NCI-H187 treated with DMSO at 0.1 percent for 48 hours (cell line): ENCODE results near the gene RGSL1.

Experiments
- DNase-seq: peaks from one replicate; lab custom pipeline; 2025; lab: John Stamatoyannopoulos, UW

RGSL1 gene

GRCh38 chr1:182549346-182549745 lies 99.4 kb downstream of the RGSL1 start:
- no peak for DNase-seq

GRCh38 chr1:182549811-182550210 lies 99.9 kb downstream of the RGSL1 start:
- DNase-seq: no peak

GRCh38 chr1:182552527-182552926 lies 102.6 kb downstream of the RGSL1 start:
- no peak for DNase-seq

- no peak for DNase-seq
Observed at GRCh38 chr1:182555493-182555892, 105.5 kb downstream of the RGSL1 start.

GRCh38 chr1:182556279-182556678 lies 106.3 kb downstream of the RGSL1 start:
- DNase-seq: no peak

GRCh38 chr1:182560392-182560984 lies 110.5 kb downstream of the RGSL1 start:
- no peak for DNase-seq

- no peak for DNase-seq
Observed at GRCh38 chr1:182561456-182561855, 111.5 kb downstream of the RGSL1 start.

- DNase-seq: no peak
Observed at GRCh38 chr1:182563095-182563494, 113.1 kb downstream of the RGSL1 start.

GRCh38 chr1:182564406-182565004 lies 114.6 kb downstream of the RGSL1 start:
- DNase-seq: no peak

GRCh38 chr1:182565537-182565936 lies 115.6 kb downstream of the RGSL1 start:
- DNase-seq: no peak

- no peak for DNase-seq
Observed at GRCh38 chr1:182567629-182568028, 117.7 kb downstream of the RGSL1 start.

GRCh38 chr1:182568647-182569284 lies 118.8 kb downstream of the RGSL1 start:
- DNase-seq: no peak

GRCh38 chr1:182569939-182570610 lies 120.1 kb downstream of the RGSL1 start:
- no peak for DNase-seq

- no peak for DNase-seq
Observed at GRCh38 chr1:182570611-182570970, 120.6 kb downstream of the RGSL1 start.

GRCh38 chr1:182574156-182574555 lies 124.2 kb downstream of the RGSL1 start:
- no peak for DNase-seq

- DNase-seq: no peak
Observed at GRCh38 chr1:182575540-182576149, 125.7 kb downstream of the RGSL1 start.

- no peak for DNase-seq
Observed at GRCh38 chr1:182580736-182581135, 130.8 kb downstream of the RGSL1 start.

GRCh38 chr1:182584746-182585145 lies 134.8 kb downstream of the RGSL1 start:
- no peak for DNase-seq

- no peak for DNase-seq
Observed at GRCh38 chr1:182586380-182586779, 136.4 kb downstream of the RGSL1 start.

GRCh38 chr1:182587093-182587492 lies 137.1 kb downstream of the RGSL1 start:
- no peak for DNase-seq

- DNase-seq: no peak
Observed at GRCh38 chr1:182587666-182588499, 137.9 kb downstream of the RGSL1 start.
